ENCODE results near the gene PCSK6.

DNA sequence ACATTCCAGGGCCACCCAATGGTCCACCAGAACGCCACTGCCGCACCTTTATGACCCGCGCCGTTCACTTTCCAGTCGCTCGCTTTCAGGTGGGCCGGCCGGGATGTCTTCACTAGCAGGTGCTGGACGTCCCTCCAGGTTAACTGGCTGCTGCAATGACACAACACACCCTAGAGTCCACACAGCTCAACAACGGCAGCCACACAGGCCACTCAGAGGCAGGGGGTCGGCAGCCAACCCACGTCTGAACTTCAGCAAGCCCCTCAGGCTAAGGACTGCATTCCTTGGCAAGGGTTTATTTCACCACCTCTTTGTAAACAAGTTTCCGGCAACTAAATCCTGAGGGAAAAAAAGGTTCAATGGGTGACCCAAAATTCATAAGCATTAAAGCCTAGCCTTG lies 105.2 kb downstream of the PCSK6 start:
- TF ChIP-seq, protein P1, sequence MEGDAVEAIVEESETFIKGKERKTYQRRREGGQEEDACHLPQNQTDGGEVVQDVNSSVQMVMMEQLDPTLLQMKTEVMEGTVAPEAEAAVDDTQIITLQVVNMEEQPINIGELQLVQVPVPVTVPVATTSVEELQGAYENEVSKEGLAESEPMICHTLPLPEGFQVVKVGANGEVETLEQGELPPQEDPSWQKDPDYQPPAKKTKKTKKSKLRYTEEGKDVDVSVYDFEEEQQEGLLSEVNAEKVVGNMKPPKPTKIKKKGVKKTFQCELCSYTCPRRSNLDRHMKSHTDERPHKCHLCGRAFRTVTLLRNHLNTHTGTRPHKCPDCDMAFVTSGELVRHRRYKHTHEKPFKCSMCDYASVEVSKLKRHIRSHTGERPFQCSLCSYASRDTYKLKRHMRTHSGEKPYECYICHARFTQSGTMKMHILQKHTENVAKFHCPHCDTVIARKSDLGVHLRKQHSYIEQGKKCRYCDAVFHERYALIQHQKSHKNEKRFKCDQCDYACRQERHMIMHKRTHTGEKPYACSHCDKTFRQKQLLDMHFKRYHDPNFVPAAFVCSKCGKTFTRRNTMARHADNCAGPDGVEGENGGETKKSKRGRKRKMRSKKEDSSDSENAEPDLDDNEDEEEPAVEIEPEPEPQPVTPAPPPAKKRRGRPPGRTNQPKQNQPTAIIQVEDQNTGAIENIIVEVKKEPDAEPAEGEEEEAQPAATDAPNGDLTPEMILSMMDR (IDR thresholded peaks at IDR 0.05), result no peak
- TF ChIP-seq POLR2AphosphoS5 (IDR thresholded peaks at IDR 0.05), result no peak
- no peak for TF ChIP-seq EP300 (IDR thresholded peaks at IDR 0.05)
- no peak for TF ChIP-seq POLR2A (IDR thresholded peaks at IDR 0.05)

All from gastroesophageal sphincter (tissue), 3 donors.